ENCODE data around the gene AASDH.

GRCh38 chr4:56317749-56318148 is 69.5 kb downstream of the AASDH start:
- TF ChIP-seq CREB1 (CRISPR knock-in tag; IDR thresholded peaks at IDR 0.05) (no peak), TCF7 (CRISPR knock-in tag; IDR thresholded peaks at IDR 0.05; ENCODE audit: low read depth) (no peak), IRF2 (CRISPR knock-in tag; IDR thresholded peaks at IDR 0.05; ENCODE audit: borderline replicate concordance, low read depth) (no peak), ETV6 (CRISPR knock-in tag; IDR thresholded peaks at IDR 0.05) (no peak), CTCF (IDR thresholded peaks at IDR 0.05) (no peak), GTF2I (CRISPR knock-in tag; conservative IDR thresholded peaks at IDR 0.05) (no peak), PREB (CRISPR knock-in tag; IDR thresholded peaks at IDR 0.05; ENCODE audit: borderline replicate concordance) (no peak), SP1 (CRISPR knock-in tag; conservative IDR thresholded peaks at IDR 0.05) (no peak)
- TF ChIP-seq, protein P1, sequence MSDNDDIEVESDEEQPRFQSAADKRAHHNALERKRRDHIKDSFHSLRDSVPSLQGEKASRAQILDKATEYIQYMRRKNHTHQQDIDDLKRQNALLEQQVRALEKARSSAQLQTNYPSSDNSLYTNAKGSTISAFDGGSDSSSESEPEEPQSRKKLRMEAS (CRISPR knock-in tag; IDR thresholded peaks at IDR 0.05), result no peak
- TF ChIP-seq, protein P2, sequence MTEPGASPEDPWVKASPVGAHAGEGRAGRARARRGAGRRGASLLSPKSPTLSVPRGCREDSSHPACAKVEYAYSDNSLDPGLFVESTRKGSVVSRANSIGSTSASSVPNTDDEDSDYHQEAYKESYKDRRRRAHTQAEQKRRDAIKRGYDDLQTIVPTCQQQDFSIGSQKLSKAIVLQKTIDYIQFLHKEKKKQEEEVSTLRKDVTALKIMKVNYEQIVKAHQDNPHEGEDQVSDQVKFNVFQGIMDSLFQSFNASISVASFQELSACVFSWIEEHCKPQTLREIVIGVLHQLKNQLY (CRISPR knock-in tag; IDR thresholded peaks at IDR 0.05), result no peak
- TF ChIP-seq, protein P3, sequence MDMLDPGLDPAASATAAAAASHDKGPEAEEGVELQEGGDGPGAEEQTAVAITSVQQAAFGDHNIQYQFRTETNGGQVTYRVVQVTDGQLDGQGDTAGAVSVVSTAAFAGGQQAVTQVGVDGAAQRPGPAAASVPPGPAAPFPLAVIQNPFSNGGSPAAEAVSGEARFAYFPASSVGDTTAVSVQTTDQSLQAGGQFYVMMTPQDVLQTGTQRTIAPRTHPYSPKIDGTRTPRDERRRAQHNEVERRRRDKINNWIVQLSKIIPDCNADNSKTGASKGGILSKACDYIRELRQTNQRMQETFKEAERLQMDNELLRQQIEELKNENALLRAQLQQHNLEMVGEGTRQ (CRISPR knock-in tag; IDR thresholded peaks at IDR 0.05), result no peak
